Activated T-cell treated with anti-CD3 and anti-CD28 coated beads for 1 hour (primary cell): ENCODE data around the gene MDH1.
"Not testable (repeated sequence)": the region's sequence is repeated elsewhere in the genome, so short reads cannot be mapped to it uniquely, and the experiment has no call there.

Source experiments
- DNase-seq: peaks from one replicate; pipeline ENCODE4 v3.0.0-alpha.2; 2020; ENCODE audit warnings: low read depth

Gene MDH1

GRCh38 chr2:63589148-63589958 is 590 bp downstream of the MDH1 start:
- DNase-seq = no peak

GRCh38 chr2:63590626-63591408 is 2.1 kb downstream of the MDH1 start:
- DNase-seq = no peak

- no peak for DNase-seq
Measured at GRCh38 chr2:63591566-63592175, 2.9 kb downstream of the MDH1 start.

GRCh38 chr2:63594660-63595059 is 5.9 kb downstream of the MDH1 start:
- DNase-seq = no peak

GRCh38 chr2:63596401-63596883 is 7.7 kb downstream of the MDH1 start:
- no peak for DNase-seq

GRCh38 chr2:63598981-63599380 is 10.2 kb downstream of the MDH1 start:
- no peak for DNase-seq

- no peak for DNase-seq
Measured at GRCh38 chr2:63600881-63601460, 12.2 kb downstream of the MDH1 start.

- DNase-seq = no peak
Measured at GRCh38 chr2:63604666-63605065, 15.9 kb downstream of the MDH1 start.

- DNase-seq = not testable (repeated sequence)
Measured at GRCh38 chr2:63608865-63609264, 20.1 kb downstream of the MDH1 start.

- no peak for DNase-seq
Measured at GRCh38 chr2:63610525-63610924, 21.8 kb downstream of the MDH1 start.

- no peak for DNase-seq
Measured at GRCh38 chr2:63613391-63613901, 24.7 kb downstream of the MDH1 start.

GRCh38 chr2:63614448-63614968 is 25.7 kb downstream of the MDH1 start:
- DNase-seq = no peak

GRCh38 chr2:63614983-63615945 is 26.5 kb downstream of the MDH1 start:
- no peak for DNase-seq

GRCh38 chr2:63617366-63617765 is 28.6 kb downstream of the MDH1 start:
- no peak for DNase-seq

GRCh38 chr2:63619328-63619727 is 30.6 kb downstream of the MDH1 start:
- no peak for DNase-seq

- DNase-seq = no peak
Measured at GRCh38 chr2:63622751-63623150, 34.0 kb downstream of the MDH1 start.

GRCh38 chr2:63623763-63624162 is 35.0 kb downstream of the MDH1 start:
- not testable (repeated sequence) for DNase-seq

GRCh38 chr2:63627866-63628265 is 39.1 kb downstream of the MDH1 start:
- DNase-seq = no peak

GRCh38 chr2:63628403-63628942 is 39.7 kb downstream of the MDH1 start:
- DNase-seq = no peak

- DNase-seq = no peak
Measured at GRCh38 chr2:63631501-63631900, 42.7 kb downstream of the MDH1 start.
